Central memory CD8-positive, alpha-beta T cell (primary cell): ENCODE measurements around the gene PRPSAP1.
"Not testable (repeated sequence)": the region's sequence is repeated elsewhere in the genome, so short reads cannot be mapped to it uniquely, and the experiment has no call there.

Experiments used
- ATAC-seq: fragments of 150-1000 bp; cut with Tn5 transposase; replicated peaks from 2 replicates; pipeline ENCODE4 v1.10.0; 2022; ENCODE audit warnings: mild to moderate bottlenecking, moderate FRiP score, moderate number of reproducible peaks; ENCODE audit not compliant: poor library complexity, severe bottlenecking; ENCODE audit errors: extremely low read depth
- DNase-seq, 2 donors: peaks; one replicate each; pipeline ENCODE4 v3.0.0; 2021; ENCODE audit warnings: low spot score in 2 of 2
- H3K27ac Mint-ChIP-seq: one replicate; pipeline ENCODE4 v1.8.0; 2022; ENCODE audit warnings: low read depth, mild to moderate bottlenecking, moderate library complexity, mixed read lengths
- H3K27me3 Mint-ChIP-seq: one replicate; pipeline ENCODE4 v1.8.0; 2022; ENCODE audit warnings: mixed read lengths
- H3K36me3 Mint-ChIP-seq: one replicate; pipeline ENCODE4 v1.8.0; 2022; ENCODE audit warnings: mild to moderate bottlenecking, moderate library complexity, mixed read lengths; ENCODE audit not compliant: insufficient read depth
- H3K4me1 Mint-ChIP-seq: one replicate; pipeline ENCODE4 v1.8.0; 2022; ENCODE audit warnings: mixed read lengths
- H3K4me3 Mint-ChIP-seq: one replicate; pipeline ENCODE4 v1.8.0; 2022; ENCODE audit warnings: mild to moderate bottlenecking, moderate library complexity, mixed read lengths
- H3K9me3 Mint-ChIP-seq: one replicate; pipeline ENCODE4 v1.8.0; 2022; ENCODE audit warnings: mixed read lengths

Gene PRPSAP1

DNA sequence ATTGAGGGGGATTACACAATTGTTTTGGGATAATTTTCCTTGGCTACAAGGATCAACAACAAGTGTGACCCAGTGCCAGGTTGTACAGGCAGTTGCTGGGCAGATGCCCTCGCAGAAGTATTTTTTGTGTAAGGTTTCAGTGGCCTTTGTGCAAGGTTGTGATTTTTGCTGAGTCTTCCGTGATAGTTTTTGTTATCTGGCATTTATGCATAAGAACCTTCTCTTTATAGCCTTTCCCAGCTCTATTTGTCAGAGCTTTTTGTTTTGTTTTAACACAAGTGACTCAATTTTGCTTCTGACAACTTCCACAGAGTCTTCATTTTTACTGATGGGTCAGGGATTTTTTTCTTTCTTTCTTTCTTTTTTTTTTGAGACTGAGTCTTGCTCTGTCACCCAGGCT is 6.7 kb upstream of the PRPSAP1 start:
- Mint-ChIP-seq H3K9me3 (no peaks in the 10 kb centered on the region), H3K4me1 (no peaks in the 10 kb centered on the region), H3K4me3 (no peak overlapping the region), H3K27ac (no peak overlapping the region), H3K36me3 (no peaks in the 10 kb centered on the region), H3K27me3 (peaks cover 15% of the 10 kb centered on the region)
- no peak for DNase-seq
- ATAC-seq = no peak

DNA sequence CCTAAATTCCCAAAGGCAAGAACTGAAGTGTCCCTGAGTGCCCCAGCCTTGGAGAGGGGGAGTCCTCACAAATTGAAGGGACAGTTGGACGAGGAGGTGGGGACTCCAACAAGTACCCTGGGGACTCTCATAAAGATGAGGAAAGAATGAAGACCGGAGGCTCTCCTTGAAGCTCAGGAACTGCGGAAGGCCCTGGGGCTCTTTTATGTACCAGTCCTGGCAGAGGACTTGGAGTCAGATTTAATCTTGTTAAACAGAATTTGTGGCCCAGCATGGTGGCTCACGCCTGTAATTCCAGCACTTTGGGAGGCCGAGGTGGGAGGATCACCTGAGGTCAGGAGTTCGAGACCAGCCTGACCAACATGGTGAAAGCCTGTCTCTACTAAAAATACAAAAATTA is 6.1 kb upstream of the PRPSAP1 start:
- not testable (repeated sequence) for H3K27ac Mint-ChIP-seq, H3K36me3 Mint-ChIP-seq, H3K9me3 Mint-ChIP-seq, ATAC-seq, DNase-seq, H3K4me3 Mint-ChIP-seq, H3K4me1 Mint-ChIP-seq
- peaks cover 15% of the 10 kb centered on the region for H3K27me3 Mint-ChIP-seq

DNA sequence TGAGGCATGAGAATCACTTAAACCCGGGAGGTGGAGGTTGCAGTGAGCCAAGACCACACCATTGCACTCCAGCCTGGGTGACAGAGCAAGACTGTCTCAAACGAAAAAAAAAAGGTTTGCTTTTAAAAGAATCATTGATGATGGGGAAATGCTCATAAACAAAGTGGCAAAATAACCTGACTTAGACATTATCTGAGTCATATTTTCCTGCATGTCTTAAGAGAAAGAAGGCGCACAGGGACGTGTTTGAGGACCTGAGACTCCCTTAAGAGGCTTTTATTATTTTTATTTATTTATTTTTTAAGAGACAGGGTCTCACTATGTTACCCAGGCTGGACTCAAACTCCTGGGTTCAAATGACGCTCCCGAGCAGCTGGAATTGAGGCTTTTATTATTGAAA is 5.7 kb upstream of the PRPSAP1 start:
- H3K9me3 Mint-ChIP-seq = no peaks in the 10 kb centered on the region
- DNase-seq (no peak), ATAC-seq (no peak)
- no peak overlapping the region for H3K4me3 Mint-ChIP-seq
- peaks cover 3% of the 10 kb centered on the region for H3K4me1 Mint-ChIP-seq
- H3K27ac Mint-ChIP-seq = no peak overlapping the region
- H3K36me3 Mint-ChIP-seq = peaks cover under 1% of the 10 kb centered on the region
- peaks cover 15% of the 10 kb centered on the region for H3K27me3 Mint-ChIP-seq

DNA sequence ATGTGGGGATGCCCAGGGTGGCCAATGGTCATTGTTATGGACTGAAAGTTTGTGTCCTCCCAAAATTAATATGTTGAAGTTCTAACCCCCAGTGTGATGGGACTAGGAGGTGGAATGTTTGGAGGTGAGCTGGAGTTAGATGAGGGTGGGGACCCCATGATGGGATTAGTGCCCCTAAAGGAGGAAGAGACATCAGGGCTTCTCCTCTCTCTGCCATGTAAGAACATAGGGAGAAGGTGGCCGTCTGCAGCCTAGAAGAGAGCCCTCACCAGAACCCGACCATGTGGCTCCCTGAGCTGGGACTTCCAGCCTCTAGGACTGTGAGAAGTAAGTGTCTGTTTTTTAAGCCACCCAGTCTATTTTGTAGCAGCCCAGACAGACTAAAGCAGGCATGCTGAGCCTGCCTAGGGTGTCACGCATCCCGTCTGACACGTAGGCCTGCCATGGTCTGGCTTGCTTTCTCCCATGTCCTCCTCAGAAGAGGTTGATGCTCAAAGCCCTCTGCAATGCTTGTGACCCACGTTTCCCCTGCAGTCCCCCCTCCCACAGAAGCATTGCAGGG is 4.0 kb upstream of the PRPSAP1 start:
- no peak for DNase-seq
- no peaks in the 10 kb centered on the region for H3K9me3 Mint-ChIP-seq
- peaks cover 5% of the 10 kb centered on the region for H3K36me3 Mint-ChIP-seq
- ATAC-seq = no peak
- peaks cover 12% of the 10 kb centered on the region for H3K4me1 Mint-ChIP-seq
- H3K4me3 Mint-ChIP-seq = no peak overlapping the region
- H3K27ac Mint-ChIP-seq = no peak overlapping the region
- peaks cover 15% of the 10 kb centered on the region for H3K27me3 Mint-ChIP-seq

DNA sequence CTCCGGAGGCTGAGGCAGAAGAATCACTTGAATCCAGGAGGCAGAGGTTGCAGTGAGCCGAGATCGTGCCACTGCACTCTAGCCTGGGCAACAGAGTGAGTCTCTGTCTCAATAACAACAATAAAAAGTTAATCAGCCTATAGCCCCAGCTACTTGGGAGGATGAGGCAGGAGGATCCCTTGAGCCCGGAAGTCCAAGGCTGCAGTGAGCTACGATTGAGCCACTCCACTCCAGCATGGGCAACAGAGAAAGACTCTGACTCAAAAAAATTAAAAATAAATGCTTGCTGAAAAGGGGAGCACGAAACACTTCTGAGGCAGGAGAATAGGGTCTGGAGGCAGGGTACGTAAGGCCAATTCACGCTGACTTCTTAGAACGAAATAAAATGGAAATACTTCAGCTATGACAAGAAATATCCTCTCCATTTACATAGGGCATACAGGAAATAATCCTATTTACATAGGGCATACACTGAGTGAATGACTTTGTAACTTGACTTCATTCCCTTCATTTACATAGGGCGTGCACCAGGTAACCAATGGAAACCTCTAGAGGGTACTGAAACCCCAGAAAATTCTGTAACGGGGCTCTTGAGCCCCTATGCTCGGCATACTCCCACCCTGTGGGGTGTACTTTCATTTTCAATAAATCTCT is 3.2 kb upstream of the PRPSAP1 start:
- no peaks in the 10 kb centered on the region for H3K9me3 Mint-ChIP-seq
- H3K36me3 Mint-ChIP-seq = peaks cover 5% of the 10 kb centered on the region
- peaks cover 9% of the 10 kb centered on the region for H3K27me3 Mint-ChIP-seq
- ATAC-seq (no peak), DNase-seq (no peak)
- H3K4me1 Mint-ChIP-seq = peaks cover 17% of the 10 kb centered on the region
- no peak overlapping the region for H3K27ac Mint-ChIP-seq
- H3K4me3 Mint-ChIP-seq = no peak overlapping the region

DNA sequence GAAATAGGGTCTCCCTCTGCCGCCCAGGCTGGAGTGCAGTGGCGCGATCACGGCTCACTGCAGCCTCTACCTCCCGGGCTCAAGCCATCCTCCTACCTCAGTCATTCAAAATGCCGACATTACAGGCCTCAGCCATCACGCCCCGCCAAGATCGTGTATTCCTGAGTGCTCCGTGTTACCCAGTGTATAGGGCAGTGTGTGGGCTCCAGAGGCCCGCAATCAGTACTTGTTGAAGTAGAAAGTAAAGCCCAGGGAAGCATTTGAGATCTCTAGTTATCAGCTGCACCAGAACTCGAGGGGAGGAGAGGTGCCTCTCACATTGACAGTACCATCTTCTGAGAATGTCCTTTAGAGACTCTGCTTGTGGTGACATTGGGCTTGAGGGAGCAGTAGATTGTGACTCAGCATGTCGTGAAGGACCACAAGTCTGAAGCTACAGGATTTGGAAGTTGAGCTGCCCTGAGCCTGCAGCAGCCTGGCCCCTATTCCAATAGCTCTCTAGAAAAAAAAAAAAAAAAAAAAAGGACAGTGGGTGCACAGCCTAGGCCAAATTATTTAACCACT is 1.1 kb upstream of the PRPSAP1 start:
- Mint-ChIP-seq H3K4me3 (peak overlapping the region; percentile 83), H3K27ac (peak overlapping the region; percentile 88), H3K4me1 (peaks cover 21% of the 10 kb centered on the region), H3K36me3 (peaks cover 9% of the 10 kb centered on the region), H3K27me3 (no peaks in the 10 kb centered on the region), H3K9me3 (no peaks in the 10 kb centered on the region)
- DNase-seq (no peak), ATAC-seq (no peak)

DNA sequence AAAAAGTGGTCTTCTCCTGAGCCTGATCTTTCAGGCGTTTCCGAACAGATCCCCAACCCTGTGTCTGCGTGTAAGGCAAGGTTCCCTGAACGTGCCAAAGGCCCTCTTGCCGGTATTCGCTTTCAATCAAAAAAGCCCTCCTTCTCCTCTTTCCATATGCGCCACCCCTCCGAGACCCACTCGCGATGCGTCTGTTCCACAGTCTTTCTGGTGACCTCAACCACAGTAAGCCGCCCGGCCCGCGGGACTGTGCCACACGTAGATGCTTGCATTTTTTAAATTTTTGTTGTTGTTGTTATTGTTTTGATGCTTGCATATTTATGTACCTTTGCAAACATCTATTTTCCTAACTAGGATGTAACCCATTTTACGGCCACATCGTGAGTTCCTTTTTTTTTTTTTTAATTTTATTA is 607 bp upstream of the PRPSAP1 start:
- no peak for ATAC-seq
- peaks cover 9% of the 10 kb centered on the region for H3K36me3 Mint-ChIP-seq

DNA sequence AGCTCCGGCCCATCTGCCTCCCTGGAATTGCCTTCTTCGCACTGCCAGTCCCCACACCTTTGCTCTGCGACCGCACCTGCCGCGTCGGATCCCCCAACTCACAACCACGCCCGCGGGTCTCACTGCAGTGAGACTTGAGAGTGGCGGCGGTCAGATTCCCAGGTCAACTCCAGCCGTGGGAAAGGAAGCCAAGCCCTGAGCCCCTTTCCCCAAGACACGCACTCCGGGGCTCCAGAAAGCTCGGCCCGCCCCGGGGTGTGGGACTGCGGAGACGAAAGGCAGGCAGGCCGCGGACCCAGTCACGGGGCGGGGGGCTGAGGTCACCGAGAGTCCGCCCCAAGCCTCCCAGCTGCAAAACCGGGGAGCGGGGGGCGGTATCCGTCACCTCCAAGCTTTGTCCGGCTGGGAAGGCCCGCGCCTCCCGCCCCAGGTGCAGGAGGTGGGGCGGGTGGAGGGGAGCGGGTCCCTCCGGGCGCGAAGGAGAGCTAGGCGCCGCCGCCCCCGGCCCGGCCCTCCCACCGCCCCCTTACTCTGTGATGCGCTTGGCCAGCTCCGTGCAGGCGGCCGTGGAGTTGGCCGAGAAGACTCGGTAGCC is 615 bp downstream of the PRPSAP1 start:
- H3K27me3 Mint-ChIP-seq = no peaks in the 10 kb centered on the region
- H3K9me3 Mint-ChIP-seq = no peaks in the 10 kb centered on the region
- peaks cover 9% of the 10 kb centered on the region for H3K36me3 Mint-ChIP-seq
- peak; percentile 7 for ATAC-seq
- H3K4me3 Mint-ChIP-seq = peak overlapping the region; percentile 83
- no peak for DNase-seq
- H3K4me1 Mint-ChIP-seq = peaks cover 21% of the 10 kb centered on the region
- peak overlapping the region; percentile 41 for H3K27ac Mint-ChIP-seq

More for the DNA sequence above, 607 bp upstream of the PRPSAP1 start:
- H3K9me3 Mint-ChIP-seq = no peaks in the 10 kb centered on the region
- H3K4me1 Mint-ChIP-seq = peaks cover 21% of the 10 kb centered on the region
- H3K27me3 Mint-ChIP-seq = no peaks in the 10 kb centered on the region
- peak overlapping the region; percentile 88 for H3K27ac Mint-ChIP-seq
- H3K4me3 Mint-ChIP-seq = peak overlapping the region; percentile 83
- DNase-seq = no peak

DNA sequence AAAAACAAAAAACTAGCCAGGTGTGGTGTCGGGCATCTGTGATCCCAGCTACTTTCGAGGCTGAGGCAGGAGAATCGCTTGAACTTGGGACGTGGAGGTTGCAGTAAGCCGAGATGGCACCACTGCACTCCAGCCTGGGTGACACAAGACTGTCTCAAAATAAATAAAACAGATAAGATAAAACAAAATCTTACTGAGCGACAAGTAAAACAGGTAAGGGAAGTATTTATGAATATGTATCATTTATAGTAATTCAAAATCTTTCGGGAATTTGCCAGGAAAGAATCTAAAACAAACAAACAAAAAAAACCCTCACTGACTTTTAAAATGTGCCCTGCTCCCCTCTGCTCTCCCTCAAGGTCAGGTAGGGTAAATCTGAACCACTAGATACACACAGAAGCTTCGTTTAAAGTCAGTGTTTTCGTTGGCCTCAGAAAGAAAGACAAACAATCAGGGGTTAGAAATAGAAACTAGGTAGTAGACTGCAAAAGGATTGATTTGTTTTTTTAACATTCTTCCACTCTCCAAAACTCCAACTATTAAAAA is 2.1 kb downstream of the PRPSAP1 start:
- Mint-ChIP-seq H3K36me3 (peaks cover 18% of the 10 kb centered on the region), H3K9me3 (no peaks in the 10 kb centered on the region), H3K27ac (no peak overlapping the region), H3K27me3 (no peaks in the 10 kb centered on the region), H3K4me1 (peaks cover 21% of the 10 kb centered on the region), H3K4me3 (peak overlapping the region; percentile 83)
- ATAC-seq = no peak
- no peak for DNase-seq

DNA sequence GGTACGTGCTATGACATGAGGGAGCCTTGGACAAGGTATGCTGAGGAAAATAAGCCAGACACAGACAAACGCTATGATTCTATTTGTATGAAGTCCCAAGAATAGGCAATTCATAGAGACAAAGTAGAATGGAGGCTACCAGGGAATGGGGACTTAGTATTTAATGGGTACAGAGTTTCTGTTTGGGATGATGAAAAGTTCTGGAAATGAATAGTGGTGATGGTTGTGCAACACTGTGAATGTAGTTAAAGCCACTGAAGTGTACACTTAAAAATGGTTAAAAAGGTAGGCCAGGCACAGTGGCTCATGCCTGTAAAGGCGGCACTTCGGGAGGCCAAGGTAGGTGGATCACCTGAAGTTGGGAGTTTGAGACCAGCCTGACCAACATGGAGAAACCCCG is 3.3 kb downstream of the PRPSAP1 start:
- ATAC-seq = no peak

DNA sequence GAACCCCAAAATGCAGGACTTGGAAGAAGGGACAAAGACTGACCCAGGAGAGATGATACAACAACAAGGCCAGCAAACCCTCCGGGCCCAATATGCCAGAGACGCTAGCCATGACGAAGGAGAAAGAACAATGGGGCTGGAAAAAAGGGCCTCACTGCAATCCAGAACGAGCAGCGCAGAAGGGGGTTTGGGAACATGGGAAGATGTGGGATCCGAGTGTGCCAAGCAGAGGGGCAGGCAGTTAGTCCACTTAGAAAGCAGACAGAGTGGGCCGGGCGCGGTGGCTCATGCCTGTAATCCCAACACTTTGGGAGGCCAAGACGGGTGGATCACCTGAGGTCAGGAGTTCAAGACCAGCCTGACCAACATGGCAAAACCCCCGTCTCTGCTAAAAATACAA is 6.8 kb downstream of the PRPSAP1 start:
- not testable (repeated sequence) for H3K4me3 Mint-ChIP-seq
- peaks cover 43% of the 10 kb centered on the region for H3K36me3 Mint-ChIP-seq

More for the DNA sequence above, 3.3 kb downstream of the PRPSAP1 start:
- H3K27me3 Mint-ChIP-seq = no peaks in the 10 kb centered on the region
- peaks cover 28% of the 10 kb centered on the region for H3K36me3 Mint-ChIP-seq
- H3K4me3 Mint-ChIP-seq = no peak overlapping the region
- no peak for DNase-seq
- no peaks in the 10 kb centered on the region for H3K9me3 Mint-ChIP-seq
- peaks cover 26% of the 10 kb centered on the region for H3K4me1 Mint-ChIP-seq
- no peak overlapping the region for H3K27ac Mint-ChIP-seq

DNA sequence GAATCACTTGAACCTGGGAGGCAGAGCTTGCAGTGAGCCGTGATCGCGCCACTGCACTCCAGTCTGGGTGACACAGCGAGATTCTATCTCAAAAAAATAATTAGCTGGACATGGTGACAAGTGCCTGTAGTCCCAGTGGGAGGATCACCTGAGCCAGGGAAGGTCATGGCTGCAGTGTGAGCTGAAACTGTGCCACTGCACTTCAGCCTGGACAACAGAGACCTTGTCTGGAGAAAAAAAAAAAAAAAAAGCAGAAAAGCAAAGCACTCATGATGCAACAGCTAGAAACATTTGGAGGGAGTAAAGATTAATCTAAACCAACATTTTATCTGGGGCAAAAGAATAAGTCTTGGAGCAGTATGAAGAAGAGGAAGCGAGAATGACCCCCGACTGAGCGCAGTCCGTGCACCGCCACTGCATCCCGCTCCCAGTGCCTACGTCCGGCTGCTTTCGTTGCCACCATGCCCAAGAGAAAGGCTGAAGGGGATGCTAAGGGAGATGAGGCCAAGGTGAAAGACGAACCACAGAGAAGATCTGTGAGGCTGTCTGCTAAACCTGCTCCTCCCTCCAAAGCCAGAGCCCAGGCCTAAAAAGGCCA is 8.2 kb downstream of the PRPSAP1 start:
- DNase-seq = no peak
- Mint-ChIP-seq H3K4me3 (no peak overlapping the region), H3K27me3 (no peaks in the 10 kb centered on the region), H3K9me3 (no peaks in the 10 kb centered on the region), H3K4me1 (peaks cover 6% of the 10 kb centered on the region), H3K27ac (no peak overlapping the region), H3K36me3 (peaks cover 42% of the 10 kb centered on the region)
- no peak for ATAC-seq

More for the DNA sequence above, 6.8 kb downstream of the PRPSAP1 start:
- H3K9me3 Mint-ChIP-seq, DNase-seq, H3K27ac Mint-ChIP-seq, ATAC-seq, H3K27me3 Mint-ChIP-seq: not testable (repeated sequence)
- peaks cover 10% of the 10 kb centered on the region for H3K4me1 Mint-ChIP-seq
